NCI-H748 (cell line): ENCODE results near the gene ECHDC3.
"Not testable (repeated sequence)": the region's sequence is repeated elsewhere in the genome, so short reads cannot be mapped to it uniquely, and the experiment has no call there.

Experiments used
- DNase-seq: peaks from one replicate; lab custom pipeline; 2025; ENCODE audit not compliant: unreplicated experiment; lab: John Stamatoyannopoulos, UW

The ECHDC3 gene

GRCh38 chr10:11715815-11716494, 26.2 kb upstream of the ECHDC3 start:
- peak; percentile 7 for DNase-seq

- no peak for DNase-seq
These were observed 25.5 kb upstream of the ECHDC3 start for GRCh38 chr10:11716686-11717085.

GRCh38 chr10:11719496-11720259, 22.5 kb upstream of the ECHDC3 start:
- no peak for DNase-seq

GRCh38 chr10:11720260-11720741, 21.9 kb upstream of the ECHDC3 start:
- DNase-seq, result no peak

- no peak for DNase-seq
These were observed 20.4 kb upstream of the ECHDC3 start for GRCh38 chr10:11721806-11722205.

- no peak for DNase-seq
These were observed 18.8 kb upstream of the ECHDC3 start for GRCh38 chr10:11723359-11723758.

GRCh38 chr10:11724938-11725776, 17.0 kb upstream of the ECHDC3 start:
- peak; percentile 45 for DNase-seq

- DNase-seq, result peak; percentile 15
These were observed 16.3 kb upstream of the ECHDC3 start for GRCh38 chr10:11725912-11726311.

GRCh38 chr10:11727563-11727962, 14.6 kb upstream of the ECHDC3 start:
- DNase-seq, result no peak

GRCh38 chr10:11728353-11728752, 13.8 kb upstream of the ECHDC3 start:
- DNase-seq, result no peak

GRCh38 chr10:11729790-11730315, 12.3 kb upstream of the ECHDC3 start:
- no peak for DNase-seq

- no peak for DNase-seq
These were observed 11.4 kb upstream of the ECHDC3 start for GRCh38 chr10:11730779-11731178.

- DNase-seq, result not testable (repeated sequence)
These were observed 5.4 kb upstream of the ECHDC3 start for GRCh38 chr10:11736767-11737166.

- peak; percentile 6 for DNase-seq
These were observed 4.7 kb upstream of the ECHDC3 start for GRCh38 chr10:11737258-11738032.

GRCh38 chr10:11740907-11741306, 1.3 kb upstream of the ECHDC3 start:
- DNase-seq, result no peak

- DNase-seq, result no peak
These were observed 574 bp upstream of the ECHDC3 start for GRCh38 chr10:11741608-11742007.

- no peak for DNase-seq
These were observed 657 bp downstream of the ECHDC3 start for GRCh38 chr10:11742779-11743298.

- no peak for DNase-seq
These were observed 1.5 kb downstream of the ECHDC3 start for GRCh38 chr10:11743461-11744338.

GRCh38 chr10:11745045-11745444, 2.9 kb downstream of the ECHDC3 start:
- no peak for DNase-seq
